HG02970 (cell line): ENCODE data around the gene FNDC8.
A peak's percentile ranks its signal among the peaks of the same experiment; 100 is the strongest.
"Not testable (repeated sequence)": the region's sequence is repeated elsewhere in the genome, so short reads cannot be mapped to it uniquely, and the experiment has no call there.

ENCODE experiments used
- ATAC-seq: cut with Tn5 transposase; IDR thresholded peaks from one replicate; pipeline ENCODE4 v1.9.1; 2021; ENCODE audit warnings: mild to moderate bottlenecking, moderate library complexity, moderate number of reproducible peaks; ENCODE audit not compliant: unreplicated experiment, low FRiP score

Gene FNDC8

DNA sequence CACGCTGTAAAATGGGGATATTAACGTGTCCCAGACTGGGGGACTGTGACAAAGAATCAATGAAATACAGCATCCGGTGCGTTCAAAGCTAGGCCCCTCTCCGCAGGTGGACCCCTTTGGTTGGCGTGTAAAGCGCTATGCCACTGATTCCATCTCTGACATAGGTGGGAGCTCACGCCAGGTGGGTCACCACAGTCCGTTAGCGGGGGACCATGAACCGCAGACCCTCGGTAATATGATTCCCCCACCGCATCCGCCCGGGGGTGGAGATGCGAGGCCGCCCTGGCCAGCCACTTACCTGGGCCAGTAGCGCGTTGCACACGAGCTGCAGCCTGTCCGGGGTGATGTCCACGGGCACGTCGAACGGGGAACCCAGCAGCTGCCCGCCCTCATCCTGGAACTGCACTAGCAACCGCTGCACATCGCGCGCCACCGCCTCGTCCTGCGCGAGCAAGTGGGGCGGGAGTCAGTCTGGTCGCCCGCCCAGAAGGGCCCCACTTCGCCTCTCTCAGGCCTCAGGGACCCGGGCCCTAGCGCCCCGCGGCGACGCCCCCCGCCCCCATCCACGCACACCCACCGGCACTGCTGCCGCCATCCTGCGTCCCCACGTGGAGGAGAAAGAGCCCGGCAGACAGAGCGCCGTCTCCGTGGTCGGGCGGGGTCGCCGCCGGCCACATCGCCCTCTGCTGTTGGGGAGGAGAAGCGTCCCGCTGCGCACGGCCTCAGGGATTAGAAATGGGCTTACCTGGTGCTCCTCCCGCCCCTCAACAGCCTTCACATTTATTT lies 20.5 kb downstream of the FNDC8 start, which contains the start of gene NLE1:
NLE1 (minus strand) TSS at position 623 of the 786 bp plus-strand sequence; CDS start at position 595, 28 bp downstream.
- ATAC-seq = peak; percentile 82

DNA sequence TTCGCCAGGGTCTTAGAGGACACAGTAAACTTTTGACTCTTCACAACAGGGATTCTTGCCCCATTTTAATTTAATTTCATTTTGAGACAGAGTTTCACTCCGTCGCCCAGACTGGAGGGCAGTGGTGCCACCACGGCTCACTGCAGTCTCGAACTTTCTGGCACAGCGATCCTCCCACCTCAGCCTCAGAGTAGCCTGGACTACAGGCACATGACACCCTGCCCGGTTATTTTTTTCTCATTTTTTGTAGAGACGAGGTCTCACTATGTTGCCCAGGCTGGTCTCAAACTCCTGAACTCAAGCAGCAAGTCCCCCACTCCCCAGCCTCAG lies 21.0 kb downstream of the FNDC8 start:
- no peak for ATAC-seq

DNA sequence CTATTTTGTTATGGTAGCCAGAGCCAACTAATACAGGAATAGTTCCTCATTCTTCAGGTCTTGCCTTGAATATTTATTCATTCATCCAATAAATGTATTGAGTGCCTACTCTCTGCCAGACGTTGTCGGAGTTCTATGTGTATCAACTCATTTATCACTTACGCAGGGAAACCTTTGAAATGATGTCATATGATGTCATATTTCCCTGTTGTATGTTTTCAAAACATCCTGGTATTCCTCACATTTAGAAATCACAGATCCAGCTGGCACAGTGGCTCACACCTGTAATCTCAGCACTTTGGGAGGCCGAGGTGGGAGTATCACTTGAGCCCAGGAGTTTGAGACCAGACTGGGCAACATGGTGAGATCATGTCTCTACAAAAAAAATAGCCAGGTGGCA lies 23.4 kb downstream of the FNDC8 start:
- no peak for ATAC-seq

DNA sequence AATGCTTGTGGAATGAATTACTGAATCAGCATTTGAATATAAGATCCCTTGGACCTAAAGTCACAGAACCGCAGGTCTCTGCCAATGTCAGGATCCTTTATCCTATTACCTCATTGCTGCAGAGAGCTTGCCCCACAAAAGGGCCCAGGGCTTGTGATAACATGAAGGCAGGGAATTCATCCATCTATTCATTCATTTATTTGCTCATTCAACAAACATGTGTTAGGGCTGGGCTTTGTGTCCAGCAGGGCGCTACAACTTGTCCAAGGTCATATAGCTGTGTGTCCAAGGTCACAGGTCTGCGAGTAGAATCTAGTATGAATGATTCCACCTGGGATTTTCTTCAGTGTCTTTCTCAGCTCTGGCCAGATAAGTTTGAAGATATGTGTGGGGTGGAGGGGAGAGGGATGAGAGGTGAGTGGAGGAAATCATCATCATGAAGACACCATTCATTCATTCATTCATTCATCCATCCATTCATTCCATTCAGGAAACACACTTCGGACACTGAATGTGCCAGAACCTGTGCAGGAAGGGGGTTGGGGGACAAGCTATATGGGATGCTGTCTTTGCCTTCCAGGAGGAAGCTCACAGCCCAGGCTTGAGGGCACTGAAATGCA lies 24.9 kb downstream of the FNDC8 start:
- ATAC-seq = no peak

DNA sequence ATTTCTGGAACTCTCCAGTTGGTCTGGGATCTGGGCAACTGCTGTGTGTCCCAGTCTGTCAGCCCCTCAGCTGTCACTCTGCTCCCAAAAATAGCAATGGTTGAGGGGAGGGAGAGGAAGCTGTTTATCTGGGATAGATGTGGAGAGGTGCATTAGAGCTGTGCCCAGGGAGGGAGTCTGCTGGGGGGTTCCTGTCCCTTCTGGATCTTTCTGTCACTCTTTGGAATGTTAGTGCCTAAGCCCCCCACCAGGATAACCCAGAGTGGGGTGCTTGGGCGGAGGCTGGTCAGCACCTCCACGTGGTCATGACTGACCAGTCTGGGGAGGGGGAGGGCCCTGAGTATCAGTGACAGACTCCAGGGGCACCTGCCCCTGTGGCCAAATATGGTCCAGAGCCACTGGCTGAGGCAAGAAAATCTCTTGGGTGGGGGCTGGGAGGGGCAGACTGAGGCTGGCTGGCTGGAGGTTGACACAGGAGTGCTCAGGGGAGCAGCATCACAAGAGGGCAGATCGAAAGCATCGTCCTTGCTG lies 26.0 kb downstream of the FNDC8 start, which contains the start of gene UNC45B:
UNC45B (plus strand) TSS at position 443 of the 531 bp plus-strand sequence. CDS start 447 bp downstream, outside the sequence.
- no peak for ATAC-seq

DNA sequence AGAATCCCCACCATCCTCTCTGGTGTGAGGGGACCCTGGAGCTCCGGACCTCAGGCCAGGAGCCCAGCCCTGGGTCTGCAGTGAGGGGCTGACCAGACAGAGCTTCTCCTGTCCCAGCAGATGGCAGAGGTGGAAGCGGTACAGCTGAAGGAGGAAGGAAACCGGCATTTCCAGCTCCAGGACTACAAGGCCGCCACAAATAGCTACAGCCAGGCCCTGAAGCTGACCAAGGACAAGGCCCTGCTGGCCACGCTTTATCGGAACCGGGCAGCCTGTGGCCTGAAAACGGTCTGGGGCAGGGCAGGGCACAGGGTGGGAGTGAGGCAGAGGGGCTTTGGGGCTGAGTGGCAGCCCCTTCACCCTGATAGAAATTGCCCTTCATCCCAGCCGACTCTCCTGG lies 26.7 kb downstream of the FNDC8 start:
- ATAC-seq = no peak

DNA sequence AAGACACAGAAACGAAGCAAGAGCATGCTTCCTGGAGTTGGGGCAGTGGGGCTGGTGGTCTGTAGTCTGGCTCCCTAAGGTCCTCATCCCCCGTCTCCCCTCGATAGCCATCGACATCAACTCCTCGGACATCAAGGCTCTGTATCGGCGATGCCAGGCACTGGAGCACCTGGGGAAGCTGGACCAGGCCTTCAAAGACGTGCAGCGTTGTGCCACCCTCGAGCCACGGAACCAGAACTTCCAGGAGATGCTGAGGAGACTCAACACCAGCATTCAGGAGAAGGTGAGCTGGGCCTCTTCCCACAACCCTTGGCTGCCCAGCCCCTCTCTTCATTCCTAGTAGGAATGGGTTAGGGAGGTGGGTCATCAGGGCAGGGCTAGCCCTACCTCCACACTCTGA lies 28.5 kb downstream of the FNDC8 start:
- no peak for ATAC-seq

DNA sequence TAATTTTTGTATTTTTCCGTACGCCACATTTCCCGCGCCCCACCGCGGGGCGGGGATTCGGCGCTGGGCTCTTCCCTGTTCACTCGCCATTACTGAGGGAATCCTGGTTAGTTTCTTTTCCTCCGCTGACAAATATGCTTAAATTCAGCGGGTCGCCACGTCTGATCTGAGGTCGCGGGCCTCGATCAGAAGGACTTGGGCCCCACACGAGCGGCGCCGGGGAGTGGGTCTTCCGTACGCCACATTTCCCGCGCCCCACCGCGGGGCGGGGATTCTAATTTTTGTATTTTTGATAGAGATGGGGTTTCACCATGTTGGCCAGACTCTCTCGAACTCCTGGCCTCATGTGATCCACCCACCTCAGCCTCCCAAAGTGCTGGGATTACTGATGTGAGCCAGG lies 29.7 kb downstream of the FNDC8 start:
- ATAC-seq = not testable (repeated sequence)

DNA sequence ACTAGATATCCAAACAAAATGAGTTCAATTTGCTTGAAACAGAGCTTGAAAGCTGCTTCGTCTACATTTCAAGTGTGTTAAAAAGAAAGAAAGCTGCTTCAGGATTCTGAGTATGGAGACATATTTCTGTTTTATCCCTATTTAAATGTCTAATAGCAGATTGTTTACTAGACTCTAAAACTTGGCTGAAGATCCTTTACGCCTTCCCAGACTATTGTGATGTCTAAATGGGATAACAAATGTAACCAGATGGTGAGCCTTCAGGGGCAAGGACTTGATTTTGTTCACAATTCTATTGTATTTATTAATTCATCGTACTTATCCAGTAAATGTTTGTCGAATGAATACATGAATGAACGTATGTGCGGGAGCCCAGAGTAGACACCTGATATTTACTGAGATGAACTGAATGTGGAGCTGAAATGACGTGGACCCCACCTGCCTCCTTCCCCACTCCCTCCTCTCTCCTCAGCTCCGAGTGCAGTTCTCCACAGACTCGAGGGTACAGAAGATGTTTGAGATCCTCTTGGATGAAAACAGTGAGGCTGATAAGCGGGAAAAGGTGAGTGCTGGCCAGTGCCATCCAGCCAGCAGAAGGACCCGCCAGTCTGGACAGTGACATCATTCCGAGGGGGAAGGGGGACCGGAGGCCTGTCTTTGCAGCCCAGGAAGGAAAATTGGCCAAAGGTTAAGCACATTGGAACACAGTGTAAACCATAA lies 31.2 kb downstream of the FNDC8 start:
- ATAC-seq = no peak

DNA sequence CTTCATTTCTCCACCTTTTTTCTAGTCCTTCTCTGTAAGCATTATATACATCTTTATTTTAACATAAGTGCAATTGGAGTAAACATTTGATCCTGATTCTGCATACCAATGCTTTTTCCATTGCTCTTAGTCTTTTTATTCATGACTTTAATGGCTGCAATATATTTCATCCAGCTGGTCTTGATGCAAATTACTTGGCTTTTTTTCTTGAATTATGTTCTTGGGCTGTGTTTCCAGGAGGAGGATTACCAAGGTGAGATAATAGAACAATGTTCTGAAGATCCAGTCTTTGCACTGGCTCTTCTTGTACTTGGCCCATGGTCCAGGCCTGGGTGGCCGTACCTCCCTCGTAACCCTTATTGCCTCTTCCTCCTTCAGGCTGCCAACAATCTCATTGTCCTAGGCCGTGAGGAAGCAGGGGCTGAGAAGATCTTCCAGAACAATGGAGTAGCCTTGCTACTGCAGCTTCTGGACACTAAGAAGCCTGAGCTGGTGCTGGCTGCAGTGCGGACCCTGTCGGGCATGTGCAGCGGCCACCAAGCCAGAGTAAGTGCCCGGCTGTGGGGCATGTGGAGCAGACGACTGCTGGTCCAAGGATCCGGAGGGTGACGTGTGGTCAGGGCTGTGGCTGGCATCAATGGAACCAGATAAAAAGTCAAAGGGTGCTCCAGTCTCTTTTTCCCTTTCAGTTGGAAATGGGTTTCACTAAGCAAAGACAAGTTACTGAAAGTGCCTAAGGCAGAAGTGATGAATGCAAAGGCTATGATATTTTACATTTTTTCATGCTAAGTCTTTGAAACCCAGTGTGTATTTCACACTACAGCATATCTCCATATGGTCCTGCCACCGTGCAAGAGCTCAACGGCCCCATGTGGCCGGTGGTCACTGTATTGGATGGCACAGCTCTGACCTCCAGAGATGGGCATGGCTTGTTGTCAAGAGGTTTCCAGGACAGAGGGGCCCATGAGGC lies 33.1 kb downstream of the FNDC8 start:
- ATAC-seq = no peak

DNA sequence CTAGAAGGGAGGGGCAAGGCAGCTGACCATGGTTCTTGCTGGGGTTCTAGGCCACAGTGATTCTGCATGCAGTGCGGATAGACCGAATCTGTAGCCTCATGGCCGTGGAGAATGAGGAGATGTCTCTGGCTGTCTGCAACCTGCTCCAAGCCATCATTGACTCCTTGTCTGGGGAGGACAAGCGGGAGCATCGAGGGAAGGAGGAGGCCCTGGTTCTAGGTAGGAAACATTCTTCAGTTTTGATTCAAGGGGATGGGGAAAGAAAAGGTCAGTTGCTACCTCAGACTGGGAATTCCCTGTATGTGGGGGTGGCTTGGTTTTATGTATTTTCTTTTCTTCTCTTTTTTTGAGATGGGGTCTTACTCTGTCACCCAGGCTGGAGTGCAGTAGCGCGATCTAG lies 33.8 kb downstream of the FNDC8 start:
- no peak for ATAC-seq

DNA sequence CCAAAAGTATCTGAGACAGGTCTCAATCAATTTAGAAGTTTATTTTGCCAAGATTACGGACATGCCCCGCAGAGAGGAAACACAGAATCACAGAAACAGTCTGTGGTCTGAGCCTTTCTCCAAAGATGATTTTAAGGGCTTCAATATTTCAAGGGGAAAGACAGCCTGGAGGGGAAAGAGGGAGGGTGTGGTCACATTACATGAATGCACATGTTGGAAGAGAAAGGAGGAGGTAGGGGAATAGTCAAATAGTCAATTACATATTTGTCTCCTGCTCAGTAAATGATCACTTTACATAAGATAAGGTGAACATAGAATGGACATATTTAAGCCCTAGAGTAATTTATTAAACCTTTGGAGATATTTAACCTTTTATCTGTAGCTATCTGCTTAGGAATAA lies 38.5 kb downstream of the FNDC8 start:
- ATAC-seq = no peak

DNA sequence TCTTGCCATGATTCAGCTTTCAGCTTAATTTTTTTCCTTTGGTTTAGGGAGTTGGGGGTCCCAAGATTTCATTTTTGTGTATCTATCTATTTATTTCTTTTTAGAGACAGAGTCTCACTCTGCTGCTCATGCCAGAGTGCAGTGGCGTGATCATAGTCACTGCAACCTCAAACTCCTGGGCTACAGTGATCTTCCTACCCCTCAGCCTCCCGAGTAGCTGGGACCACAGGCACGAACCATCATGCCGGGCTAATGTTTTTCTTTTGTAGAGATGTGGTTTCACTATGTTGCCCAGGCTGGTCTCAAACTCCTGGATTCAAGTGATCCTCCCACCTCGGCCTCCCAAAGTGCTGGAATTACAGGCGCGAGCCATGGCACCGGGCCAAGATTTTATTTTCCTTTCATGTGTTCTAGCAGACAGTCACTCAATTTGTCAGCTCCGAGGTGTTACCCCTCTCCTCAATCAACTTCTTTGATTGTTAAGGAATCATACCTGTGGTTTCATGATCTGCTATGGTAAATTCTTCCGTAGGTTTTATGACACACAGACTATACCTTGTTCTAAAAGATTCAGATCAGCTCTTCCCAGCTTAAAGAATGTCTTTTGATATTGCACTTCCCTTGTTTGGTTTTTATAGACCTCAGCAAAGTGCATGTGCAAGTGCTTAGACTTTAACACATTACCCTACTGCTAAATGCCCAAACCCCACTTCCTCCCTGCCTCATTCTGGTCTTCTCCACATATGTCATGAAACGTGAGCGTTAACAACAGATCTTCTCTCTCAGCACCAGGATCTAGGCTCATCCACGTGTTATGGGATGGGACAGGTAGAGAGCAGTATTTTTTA lies 39.2 kb downstream of the FNDC8 start:
- no peak for ATAC-seq

DNA sequence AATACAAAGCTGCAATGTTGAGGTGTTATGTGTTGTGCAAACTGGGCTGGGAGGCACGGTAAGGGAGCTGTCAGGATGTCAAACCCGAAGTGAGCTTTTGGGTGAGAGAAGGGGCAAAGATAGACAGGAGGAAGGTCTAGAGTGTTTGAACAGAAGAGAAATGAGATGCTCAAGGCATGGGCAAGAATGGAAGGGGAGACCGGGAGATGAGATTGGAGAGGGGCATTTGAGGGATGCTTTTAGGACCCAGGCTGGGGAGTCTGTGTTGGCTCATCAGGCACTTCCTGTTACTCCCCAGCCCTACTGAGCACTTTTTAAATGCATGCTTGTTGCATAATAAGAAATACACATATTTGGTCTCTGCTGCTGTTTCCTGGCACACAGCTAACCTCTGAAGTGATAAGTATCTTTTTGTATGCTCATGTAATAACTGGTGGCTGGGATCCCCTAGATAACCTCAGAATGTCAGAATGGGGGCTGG lies 39.9 kb downstream of the FNDC8 start:
- ATAC-seq = no peak

DNA sequence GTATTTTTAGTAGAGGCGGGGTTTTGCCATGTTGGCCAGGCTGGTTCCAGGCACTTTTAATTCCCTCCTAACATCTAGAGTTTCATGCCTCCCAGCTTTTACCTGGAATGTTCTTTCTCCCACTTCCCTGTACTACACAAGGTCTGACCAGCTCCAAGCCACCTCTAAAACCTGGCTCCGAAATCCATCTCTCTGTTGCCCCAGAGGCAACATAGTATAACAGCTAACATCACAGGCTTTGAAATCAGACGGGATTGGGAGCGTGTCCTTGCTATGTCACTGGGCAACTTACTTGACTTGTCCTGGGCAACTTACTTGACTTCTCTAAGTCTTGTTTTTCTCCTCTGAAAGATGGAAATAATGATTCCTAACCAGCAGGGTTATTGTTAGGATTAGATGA lies 41.3 kb downstream of the FNDC8 start:
- ATAC-seq = no peak

DNA sequence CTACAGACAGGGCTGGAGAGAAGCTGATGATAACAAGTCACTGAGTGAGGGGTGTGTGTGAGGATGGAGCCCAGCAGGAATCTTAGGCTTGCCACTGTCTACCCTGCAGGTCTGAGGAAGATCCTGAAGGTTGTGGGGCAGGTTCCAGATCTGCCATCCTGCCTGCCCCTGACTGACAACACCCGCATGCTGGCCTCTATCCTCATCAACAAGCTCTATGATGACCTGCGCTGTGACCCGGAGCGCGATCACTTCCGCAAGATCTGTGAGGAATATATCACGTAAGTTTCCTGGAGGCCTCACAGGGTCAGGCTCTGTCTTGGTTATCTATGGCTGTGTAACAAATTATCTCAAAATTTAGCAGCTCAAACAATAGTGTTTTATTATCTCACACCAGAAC lies 42.5 kb downstream of the FNDC8 start:
- ATAC-seq = no peak

DNA sequence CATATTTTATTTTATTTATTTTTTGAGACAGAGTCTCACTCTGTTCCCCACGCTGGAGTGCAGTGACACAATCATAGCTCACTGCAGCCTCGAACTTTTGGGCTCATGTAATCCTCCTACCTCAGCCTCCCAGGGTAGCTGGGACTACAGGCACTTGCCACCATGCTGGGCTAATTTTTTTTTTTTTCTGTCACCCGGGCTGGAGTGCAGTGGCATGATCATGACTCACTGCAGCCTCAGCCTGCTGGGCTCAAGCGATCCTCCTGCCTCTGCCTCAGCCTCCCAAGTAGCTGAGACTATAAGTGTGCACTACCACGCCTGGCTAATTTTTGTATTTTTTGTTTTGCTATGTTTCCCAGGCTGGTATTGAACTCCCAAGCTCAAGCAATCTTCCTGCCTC lies 43.3 kb downstream of the FNDC8 start:
- ATAC-seq = no peak

DNA sequence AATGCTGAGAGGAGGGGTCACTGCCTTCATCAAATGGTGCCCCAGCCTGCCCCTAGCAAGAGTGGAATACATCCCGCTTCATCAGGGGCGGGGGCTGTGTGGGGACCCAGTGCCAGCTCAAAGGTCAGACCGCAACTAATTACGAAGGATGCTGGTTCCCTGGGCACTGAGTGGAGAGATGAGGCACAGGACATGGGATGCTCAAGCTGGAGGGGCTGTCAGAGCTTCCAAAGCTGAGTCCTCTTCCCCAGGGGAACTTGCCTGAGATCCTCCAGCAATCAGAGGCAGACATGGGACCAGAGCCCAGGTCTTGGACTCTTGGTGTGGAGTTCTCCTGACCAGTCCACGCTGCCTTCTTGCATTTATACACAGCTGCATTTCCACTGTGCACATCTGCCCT lies 45.1 kb downstream of the FNDC8 start:
- no peak for ATAC-seq

DNA sequence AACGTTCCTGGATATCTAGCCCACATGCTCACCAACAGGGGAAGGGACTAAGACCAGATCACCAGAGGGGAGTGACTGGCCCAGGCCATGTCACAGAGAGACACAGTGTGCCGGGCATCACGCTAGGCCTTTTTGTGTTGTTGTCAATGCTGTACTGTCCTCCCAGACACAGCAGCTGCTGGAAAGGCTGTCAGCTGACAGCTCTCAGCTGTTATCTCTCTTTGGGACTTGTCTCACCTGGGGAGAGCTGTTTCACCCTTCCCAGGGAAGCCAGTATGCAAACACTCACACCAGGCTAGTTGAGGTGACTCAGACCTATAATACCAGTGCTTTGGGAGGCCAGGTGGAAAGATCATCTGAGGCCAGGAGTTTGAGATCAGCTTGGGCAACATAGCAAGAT lies 45.6 kb downstream of the FNDC8 start:
- no peak for ATAC-seq
